Stomach smooth muscle (tissue), 2 donors: ENCODE measurements around the gene STIM1.

Experiments used
- H3K27ac ChIP-seq: one replicate; pipeline ENCODE4 v1.7.0; 2013; ENCODE audit warnings: mild to moderate bottlenecking, low read length, inconsistent platforms
- H3K27me3 ChIP-seq, 2 donors: one replicate each; pipeline ENCODE4 v1.7.0; 2013; ENCODE audit warnings: low read length in 2 of 2; ENCODE audit not compliant: insufficient read depth in 2 of 2, control insufficient read depth in 1 of 2
- H3K36me3 ChIP-seq, 2 donors: one replicate each; pipeline ENCODE4 v1.7.0; 2013; ENCODE audit warnings: low read length in 2 of 2; ENCODE audit not compliant: control insufficient read depth in 2 of 2, insufficient read depth in 2 of 2
- H3K4me1 ChIP-seq: one replicate; pipeline ENCODE4 v1.7.0; 2013; ENCODE audit warnings: low read length; ENCODE audit not compliant: control insufficient read depth, insufficient read depth
- H3K4me3 ChIP-seq, 2 donors: one replicate each; pipeline ENCODE4 v1.7.0; 2013; ENCODE audit warnings: low read length in 2 of 2
- H3K9ac ChIP-seq, 2 donors: one replicate each; pipeline ENCODE4 v1.7.0; 2013; ENCODE audit warnings: low read length in 2 of 2, mild to moderate bottlenecking in 1 of 2
- H3K9me3 ChIP-seq, 2 donors: one replicate each; pipeline ENCODE4 v1.7.0; 2013; ENCODE audit warnings: low read length in 2 of 2; ENCODE audit not compliant: control insufficient read depth in 2 of 2
- donor health status: healthy.
- donor health status: Pancreatic carcinoma.

STIM1 gene

GRCh38 chr11:3820971-3821370 is 34.5 kb upstream of the STIM1 start:
- Histone ChIP-seq H3K9me3 (no peaks in the 10 kb centered on the region), H3K9ac (no peak overlapping the region), H3K27me3 (no peaks in the 10 kb centered on the region), H3K4me3 (no peak overlapping the region), H3K4me1 (no peaks in the 10 kb centered on the region), H3K27ac (no peak overlapping the region), H3K36me3 (peaks cover 0 to 9% of the 10 kb centered on the region in 2 donors)

GRCh38 chr11:3822312-3822711 is 33.2 kb upstream of the STIM1 start:
- no peaks in the 10 kb centered on the region for H3K9me3 ChIP-seq
- no peaks in the 10 kb centered on the region for H3K27me3 ChIP-seq
- H3K4me3 ChIP-seq = no peak overlapping the region
- H3K27ac ChIP-seq = no peak overlapping the region
- peaks cover under 1 to 20% of the 10 kb centered on the region in 2 donors for H3K36me3 ChIP-seq
- no peaks in the 10 kb centered on the region for H3K4me1 ChIP-seq
- no peak overlapping the region for H3K9ac ChIP-seq

GRCh38 chr11:3823303-3823702 is 32.2 kb upstream of the STIM1 start:
- peaks cover 3 to 24% of the 10 kb centered on the region in 2 donors for H3K36me3 ChIP-seq
- H3K27me3 ChIP-seq = no peaks in the 10 kb centered on the region
- H3K9me3 ChIP-seq = no peaks in the 10 kb centered on the region
- no peak overlapping the region for H3K27ac ChIP-seq
- no peak overlapping the region for H3K4me3 ChIP-seq
- no peak overlapping the region for H3K9ac ChIP-seq
- no peaks in the 10 kb centered on the region for H3K4me1 ChIP-seq

- Histone ChIP-seq H3K36me3 (peaks cover 3 to 24% of the 10 kb centered on the region in 2 donors), H3K27ac (no peak overlapping the region), H3K4me3 (no peak overlapping the region)
Observed at GRCh38 chr11:3823762-3824506, 31.5 kb upstream of the STIM1 start.

GRCh38 chr11:3824714-3825472 is 30.6 kb upstream of the STIM1 start:
- Histone ChIP-seq H3K4me1 (no peaks in the 10 kb centered on the region), H3K4me3 (no peak overlapping the region), H3K27me3 (no peaks in the 10 kb centered on the region), H3K9ac (no peak overlapping the region), H3K36me3 (peaks cover 4 to 25% of the 10 kb centered on the region in 2 donors), H3K9me3 (no peaks in the 10 kb centered on the region), H3K27ac (no peak overlapping the region)

More at GRCh38 chr11:3823762-3824506, 31.5 kb upstream of the STIM1 start:
- Histone ChIP-seq H3K4me1 (no peaks in the 10 kb centered on the region), H3K9ac (no peak overlapping the region), H3K9me3 (no peaks in the 10 kb centered on the region), H3K27me3 (no peaks in the 10 kb centered on the region)

GRCh38 chr11:3825473-3826154 is 29.9 kb upstream of the STIM1 start:
- Histone ChIP-seq H3K27me3 (no peaks in the 10 kb centered on the region), H3K4me1 (no peaks in the 10 kb centered on the region), H3K36me3 (peaks cover 8 to 27% of the 10 kb centered on the region in 2 donors), H3K4me3 (no peak overlapping the region), H3K27ac (no peak overlapping the region), H3K9me3 (no peaks in the 10 kb centered on the region), H3K9ac (no peak overlapping the region)

GRCh38 chr11:3826721-3827120 is 28.7 kb upstream of the STIM1 start:
- Histone ChIP-seq H3K27me3 (no peaks in the 10 kb centered on the region), H3K9ac (no peak overlapping the region), H3K4me1 (peaks cover 1% of the 10 kb centered on the region), H3K4me3 (no peak overlapping the region), H3K27ac (no peak overlapping the region), H3K36me3 (peaks cover 8 to 31% of the 10 kb centered on the region in 2 donors), H3K9me3 (no peaks in the 10 kb centered on the region)

GRCh38 chr11:3827434-3828186 is 27.9 kb upstream of the STIM1 start:
- no peaks in the 10 kb centered on the region for H3K27me3 ChIP-seq
- no peak overlapping the region for H3K9ac ChIP-seq

GRCh38 chr11:3830088-3830487 is 25.4 kb upstream of the STIM1 start:
- no peaks in the 10 kb centered on the region for H3K27me3 ChIP-seq
- no peaks in the 10 kb centered on the region for H3K9me3 ChIP-seq
- no peak overlapping the region for H3K9ac ChIP-seq
- H3K27ac ChIP-seq = no peak overlapping the region
- peaks cover 8 to 32% of the 10 kb centered on the region in 2 donors for H3K36me3 ChIP-seq
- H3K4me3 ChIP-seq = no peak overlapping the region
- H3K4me1 ChIP-seq = peaks cover 6% of the 10 kb centered on the region

More at GRCh38 chr11:3827434-3828186, 27.9 kb upstream of the STIM1 start:
- Histone ChIP-seq H3K4me3 (no peak overlapping the region), H3K4me1 (peaks cover 4% of the 10 kb centered on the region), H3K36me3 (peaks cover 8 to 35% of the 10 kb centered on the region in 2 donors), H3K9me3 (no peaks in the 10 kb centered on the region), H3K27ac (no peak overlapping the region)

- no peak overlapping the region for H3K4me3 ChIP-seq
- H3K27ac ChIP-seq = no peak overlapping the region
- peaks cover 8% of the 10 kb centered on the region for H3K4me1 ChIP-seq
- no peaks in the 10 kb centered on the region for H3K9me3 ChIP-seq
- no peaks in the 10 kb centered on the region for H3K27me3 ChIP-seq
- H3K36me3 ChIP-seq = peaks cover 11 to 31% of the 10 kb centered on the region in 2 donors
- no peak overlapping the region for H3K9ac ChIP-seq
Observed at GRCh38 chr11:3830730-3831129, 24.7 kb upstream of the STIM1 start.
